ENCODE results near the gene ZMAT1.

Gene ZMAT1

DNA sequence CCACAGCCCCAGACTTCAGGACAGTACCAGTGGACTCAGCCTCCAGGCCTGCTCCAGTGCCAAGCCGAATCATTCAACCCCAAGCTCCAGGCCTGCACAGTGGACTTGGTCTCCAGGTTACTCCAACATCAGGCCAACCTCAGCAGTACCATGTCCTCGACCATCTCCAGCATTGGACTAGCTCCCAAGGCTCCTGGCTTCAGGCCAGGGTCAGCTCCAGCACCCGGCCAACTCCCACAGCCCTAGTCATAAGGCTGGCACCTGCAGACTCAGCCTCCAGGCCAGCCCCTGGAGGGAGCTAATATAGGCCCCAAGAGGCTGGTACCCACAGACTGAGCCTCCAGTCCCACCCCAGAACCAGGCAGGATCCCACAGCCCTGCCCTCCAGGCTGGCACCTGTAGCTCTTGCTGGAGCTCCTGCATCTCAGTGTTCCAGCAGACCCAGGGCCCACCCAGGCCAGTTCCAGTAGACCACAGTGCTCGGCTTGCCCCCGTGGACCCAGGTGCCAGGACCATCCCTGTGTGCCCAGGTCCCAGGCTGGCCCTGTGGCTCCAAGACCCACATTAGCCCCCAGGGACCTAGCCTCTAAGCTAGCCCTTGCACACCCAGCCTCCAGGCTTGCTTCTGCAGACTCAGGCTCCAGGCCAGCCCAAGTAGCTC, 25.6 kb downstream of the ZMAT1 start:
- H3K27ac ChIP-seq (ENCODE audit: low read length), result no peak overlapping the region
- no peak overlapping the region for H3K9ac ChIP-seq (ENCODE audit: low read length)
- no peaks in the 10 kb centered on the region for H3K36me3 ChIP-seq (ENCODE audit: control insufficient read depth, low read depth, low read length)
- H3K9me3 ChIP-seq (ENCODE audit: control insufficient read depth, low read depth, low read length), result peaks cover 4% of the 10 kb centered on the region
- no peaks in the 10 kb centered on the region for H3K27me3 ChIP-seq (ENCODE audit: control insufficient read depth, insufficient read depth, low read length)
- H3K4me3 ChIP-seq (ENCODE audit: low read length), result no peak overlapping the region
- no peaks in the 10 kb centered on the region for H3K4me1 ChIP-seq (ENCODE audit: control insufficient read depth, low read depth, low read length)

DNA sequence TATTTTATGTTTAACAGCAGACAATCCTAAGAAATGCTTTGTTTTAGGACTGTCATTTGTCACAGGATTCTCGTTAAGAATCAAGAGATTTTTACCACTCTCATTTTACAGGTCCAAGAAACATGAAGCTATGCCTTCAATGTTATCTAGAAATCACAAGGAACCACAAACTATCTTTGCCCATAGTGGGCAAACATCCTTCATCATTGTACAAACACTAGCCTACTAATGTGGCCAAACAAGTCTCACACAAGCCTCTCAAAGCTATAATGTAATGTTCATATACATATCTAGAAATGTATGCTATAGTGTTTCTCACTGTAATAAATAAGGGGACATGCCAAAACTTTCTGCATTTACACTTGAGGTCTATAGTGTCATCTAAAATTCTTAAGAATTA, 26.8 kb downstream of the ZMAT1 start:
- H3K27ac ChIP-seq (ENCODE audit: low read length), result no peak overlapping the region
- no peaks in the 10 kb centered on the region for H3K9me3 ChIP-seq (ENCODE audit: control insufficient read depth, low read depth, low read length)
- H3K4me3 ChIP-seq (ENCODE audit: low read length), result no peak overlapping the region
- H3K9ac ChIP-seq (ENCODE audit: low read length), result no peak overlapping the region
- no peaks in the 10 kb centered on the region for H3K27me3 ChIP-seq (ENCODE audit: control insufficient read depth, insufficient read depth, low read length)
- H3K36me3 ChIP-seq (ENCODE audit: control insufficient read depth, low read depth, low read length), result no peaks in the 10 kb centered on the region
- H3K4me1 ChIP-seq (ENCODE audit: control insufficient read depth, low read depth, low read length), result no peaks in the 10 kb centered on the region
